HG03575 (cell line): ENCODE results near the gene CRYBA1.
"Not testable (repeated sequence)": the region's sequence is repeated elsewhere in the genome, so short reads cannot be mapped to it uniquely, and the experiment has no call there.

Experiments
- ATAC-seq: cut with Tn5 transposase; IDR thresholded peaks from one replicate; pipeline ENCODE4 v1.9.1; 2021; ENCODE audit not compliant: unreplicated experiment, insufficient number of reproducible peaks, low FRiP score; ENCODE audit errors: extremely low read depth

Gene CRYBA1, protein sequence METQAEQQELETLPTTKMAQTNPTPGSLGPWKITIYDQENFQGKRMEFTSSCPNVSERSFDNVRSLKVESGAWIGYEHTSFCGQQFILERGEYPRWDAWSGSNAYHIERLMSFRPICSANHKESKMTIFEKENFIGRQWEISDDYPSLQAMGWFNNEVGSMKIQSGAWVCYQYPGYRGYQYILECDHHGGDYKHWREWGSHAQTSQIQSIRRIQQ

DNA sequence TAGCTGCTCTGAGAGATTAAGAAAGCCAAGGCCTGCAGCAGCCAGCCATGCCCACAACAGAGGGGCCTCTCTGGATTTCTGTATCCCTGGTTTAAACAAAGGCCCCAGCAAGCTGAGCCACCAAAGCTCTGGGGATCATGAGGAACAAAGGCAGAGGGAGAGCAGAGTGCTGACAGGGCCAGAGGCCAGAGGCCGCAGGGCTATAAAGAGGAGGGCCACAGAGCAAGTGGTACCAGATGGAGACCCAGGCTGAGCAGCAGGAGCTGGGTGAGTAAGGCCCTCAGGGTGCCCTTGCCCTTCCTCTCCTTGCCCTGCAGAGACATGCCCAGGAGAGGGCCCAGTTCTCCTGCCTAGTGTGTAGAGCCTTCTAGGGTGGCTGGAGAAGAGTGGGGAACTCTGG lies at the start of gene CRYBA1:
Gene CRYBA1, plus strand, starts transcription at position 232 of the 400 bp plus-strand sequence. Its CDS starts 5 bp downstream, at position 237.
- ATAC-seq: no peak

DNA sequence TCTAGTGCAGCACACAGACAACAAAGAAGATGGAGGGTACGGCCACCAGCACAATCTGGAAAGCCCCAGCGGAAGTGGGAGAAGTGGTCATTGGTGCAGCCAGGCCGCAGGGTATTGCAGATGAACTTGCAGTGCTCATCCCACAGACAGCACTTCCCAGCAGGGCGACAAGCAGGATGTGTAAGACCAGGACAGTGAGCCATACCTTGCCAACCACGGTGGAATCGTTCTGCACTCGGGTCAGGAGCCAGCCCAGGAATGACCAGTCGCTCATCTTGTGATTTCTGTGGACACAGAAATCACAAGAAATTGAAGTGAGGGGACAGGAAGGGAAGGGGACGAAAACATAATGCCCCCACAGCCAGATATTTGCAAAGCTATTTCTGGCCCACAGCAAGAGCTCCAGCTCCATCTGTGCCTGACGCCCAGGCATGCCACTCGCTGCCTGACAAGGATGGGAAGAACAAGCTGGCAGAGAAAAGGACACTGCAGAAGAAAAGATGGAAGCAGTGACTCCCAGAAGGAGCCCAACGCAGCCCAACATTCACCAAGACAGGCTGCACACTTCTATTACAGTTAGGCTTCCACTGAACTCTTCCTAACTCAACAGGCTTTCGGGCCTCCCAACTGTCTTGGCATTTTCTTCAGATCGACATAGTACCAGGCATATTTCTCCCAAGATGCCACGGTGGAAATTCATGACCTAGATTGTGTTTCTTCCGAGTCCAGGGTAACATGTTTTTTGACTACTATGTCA lies 49.0 kb upstream of the CRYBA1 start:
- ATAC-seq: no peak

DNA sequence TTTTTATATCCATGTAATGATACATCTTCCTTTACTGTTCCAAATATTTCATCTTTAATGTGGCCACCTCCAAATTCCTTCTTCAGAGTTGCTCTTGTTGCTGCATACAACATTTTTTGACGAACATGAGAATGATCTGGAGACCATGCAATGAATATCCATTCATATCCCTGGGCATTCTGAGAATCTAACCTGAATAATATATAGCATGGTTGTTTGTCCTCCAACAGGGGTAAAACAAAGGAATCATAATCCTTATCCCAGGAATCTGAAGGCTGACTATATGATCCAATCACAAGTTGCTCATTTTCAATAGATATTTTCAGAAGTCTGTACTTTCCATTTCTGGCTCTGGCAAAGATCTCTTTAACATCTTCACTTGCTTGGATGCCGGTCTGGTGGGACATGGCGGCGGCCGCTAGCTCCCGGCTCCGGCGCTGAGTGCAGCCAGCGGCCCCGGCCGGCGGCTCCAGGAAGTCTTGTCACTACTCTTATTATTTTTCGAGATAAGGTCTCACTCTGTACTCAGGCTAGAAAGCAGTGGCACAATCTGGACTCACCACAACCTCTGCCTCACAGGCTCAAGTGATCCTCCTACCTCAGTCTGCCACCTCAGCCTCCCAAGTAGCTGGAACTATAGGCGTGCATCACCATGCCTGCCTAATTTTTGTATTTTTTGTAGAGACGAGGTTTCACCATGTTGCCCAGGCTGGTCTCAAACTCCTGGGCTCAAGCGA lies 42.4 kb upstream of the CRYBA1 start:
- not testable (repeated sequence) for ATAC-seq

DNA sequence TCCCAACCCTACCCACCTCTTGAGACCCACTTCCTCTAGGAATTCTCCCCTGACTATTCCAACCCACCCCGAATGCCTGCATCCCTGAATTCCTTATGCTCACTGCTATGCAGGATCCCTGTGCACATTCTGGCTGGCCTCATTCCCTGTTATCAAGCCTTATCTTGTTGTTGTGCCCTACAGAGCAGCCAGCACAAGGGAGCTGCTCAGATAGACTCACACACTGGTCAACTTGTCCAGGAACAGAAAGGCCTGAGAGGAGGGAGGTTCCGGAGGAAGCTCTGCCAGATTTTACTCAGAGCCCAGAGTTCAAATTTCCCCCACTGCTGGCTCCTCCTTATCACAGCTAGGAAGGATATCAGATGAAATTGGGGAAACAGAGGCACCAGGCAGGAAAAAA lies 41.6 kb upstream of the CRYBA1 start:
- no peak for ATAC-seq

DNA sequence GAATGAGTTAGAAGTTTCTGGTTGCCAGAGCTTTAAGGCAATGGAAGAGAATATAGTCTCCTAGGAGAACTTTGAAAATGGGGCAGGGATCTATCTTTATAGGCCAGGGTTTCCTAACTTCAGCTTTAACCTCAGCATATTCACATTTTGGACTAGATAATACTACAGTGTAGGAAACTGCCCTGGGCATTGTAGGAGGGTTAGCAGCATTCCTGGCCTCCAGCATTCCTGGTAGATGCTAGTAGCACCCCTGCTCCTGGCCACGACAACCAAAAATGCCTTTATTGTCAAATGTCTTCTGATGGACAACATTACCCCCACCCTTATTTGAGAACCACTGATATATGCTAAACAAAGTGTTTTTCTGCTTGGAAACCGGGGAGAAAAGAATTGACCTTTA lies 38.7 kb upstream of the CRYBA1 start:
- no peak for ATAC-seq

DNA sequence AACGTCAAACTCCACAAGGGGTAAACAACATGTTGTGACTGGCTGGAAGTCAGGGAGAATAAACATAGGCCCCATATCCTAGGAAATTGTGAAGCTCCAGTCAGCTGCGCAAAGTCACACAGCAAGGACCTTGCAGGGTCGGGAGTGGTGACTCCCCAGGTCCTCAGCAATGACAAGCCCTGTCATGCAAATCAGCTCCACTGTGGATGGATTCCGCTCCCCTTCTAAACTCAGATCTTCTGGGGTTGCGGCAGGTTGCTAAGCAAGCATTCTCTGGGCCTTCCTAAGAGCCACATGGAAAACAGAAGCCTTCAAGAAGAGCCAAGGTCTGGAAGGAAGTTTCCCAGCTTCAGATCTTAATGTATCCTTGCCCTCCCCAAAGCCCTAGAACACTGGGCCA lies 37.6 kb upstream of the CRYBA1 start:
- ATAC-seq: no peak

DNA sequence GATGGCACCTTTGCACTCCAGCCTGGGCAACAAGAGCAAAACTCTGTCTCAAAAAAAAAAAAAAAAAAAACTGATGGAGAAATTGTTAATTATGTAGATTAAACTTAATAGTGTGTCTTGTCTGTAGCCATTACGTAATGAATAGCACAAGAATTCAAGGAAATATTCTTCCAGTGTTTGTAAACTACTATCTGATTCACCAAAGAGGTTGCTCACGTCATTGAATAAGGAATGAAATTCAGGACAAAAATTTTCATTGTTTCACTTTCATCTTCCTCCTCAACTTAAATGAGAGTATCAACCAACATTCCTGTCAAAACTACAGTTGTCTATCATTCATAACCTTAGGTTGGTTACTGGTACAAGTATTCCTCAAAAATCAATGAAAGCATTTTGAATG lies 35.8 kb upstream of the CRYBA1 start:
- no peak for ATAC-seq

DNA sequence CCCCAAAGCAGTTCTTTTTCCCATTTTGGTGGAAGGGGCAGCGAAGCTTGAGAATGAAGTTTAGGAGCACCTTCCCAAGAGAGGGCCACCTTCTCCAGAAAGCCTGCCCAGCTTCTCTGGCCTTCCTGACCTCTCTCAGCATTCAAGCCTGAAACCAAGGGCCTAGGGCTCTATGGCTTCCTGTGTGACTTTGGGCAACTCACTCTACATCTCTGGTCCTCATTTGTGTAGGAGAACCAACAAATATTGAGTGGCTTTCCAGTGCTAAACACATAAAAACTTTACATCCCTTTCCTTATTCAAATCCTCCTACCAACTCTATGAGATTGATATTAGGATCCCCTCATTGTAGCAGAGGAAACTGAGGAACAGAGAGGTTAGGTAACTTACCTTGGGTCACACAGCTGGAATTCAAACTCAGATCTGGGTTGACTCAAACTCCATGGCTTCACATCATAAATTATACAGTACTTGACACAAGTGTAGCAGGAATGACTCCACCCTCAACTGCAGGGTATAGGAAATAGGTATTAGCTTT lies 34.5 kb upstream of the CRYBA1 start:
- no peak for ATAC-seq

DNA sequence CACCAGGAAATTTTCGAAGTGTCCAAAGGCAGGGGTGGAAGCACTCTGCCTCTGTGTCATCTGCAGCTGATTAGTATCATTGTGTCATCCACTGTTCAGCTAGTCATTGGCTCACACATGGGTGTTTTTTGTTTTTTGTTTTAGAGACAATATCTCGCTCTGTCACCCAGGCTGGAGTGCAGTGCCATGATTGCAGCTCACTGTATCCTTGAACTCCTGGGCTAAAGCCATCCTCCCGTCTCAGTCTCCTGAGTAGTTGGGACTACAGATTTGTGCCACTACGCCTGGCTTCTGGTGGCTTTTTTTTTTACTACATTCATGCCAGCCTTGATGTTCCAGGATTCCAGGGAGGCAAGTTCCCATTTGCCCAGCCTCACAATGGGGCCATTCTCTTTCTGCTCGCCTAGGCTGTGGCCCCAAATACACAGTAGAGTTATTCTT lies 34.0 kb upstream of the CRYBA1 start:
- ATAC-seq: no peak

DNA sequence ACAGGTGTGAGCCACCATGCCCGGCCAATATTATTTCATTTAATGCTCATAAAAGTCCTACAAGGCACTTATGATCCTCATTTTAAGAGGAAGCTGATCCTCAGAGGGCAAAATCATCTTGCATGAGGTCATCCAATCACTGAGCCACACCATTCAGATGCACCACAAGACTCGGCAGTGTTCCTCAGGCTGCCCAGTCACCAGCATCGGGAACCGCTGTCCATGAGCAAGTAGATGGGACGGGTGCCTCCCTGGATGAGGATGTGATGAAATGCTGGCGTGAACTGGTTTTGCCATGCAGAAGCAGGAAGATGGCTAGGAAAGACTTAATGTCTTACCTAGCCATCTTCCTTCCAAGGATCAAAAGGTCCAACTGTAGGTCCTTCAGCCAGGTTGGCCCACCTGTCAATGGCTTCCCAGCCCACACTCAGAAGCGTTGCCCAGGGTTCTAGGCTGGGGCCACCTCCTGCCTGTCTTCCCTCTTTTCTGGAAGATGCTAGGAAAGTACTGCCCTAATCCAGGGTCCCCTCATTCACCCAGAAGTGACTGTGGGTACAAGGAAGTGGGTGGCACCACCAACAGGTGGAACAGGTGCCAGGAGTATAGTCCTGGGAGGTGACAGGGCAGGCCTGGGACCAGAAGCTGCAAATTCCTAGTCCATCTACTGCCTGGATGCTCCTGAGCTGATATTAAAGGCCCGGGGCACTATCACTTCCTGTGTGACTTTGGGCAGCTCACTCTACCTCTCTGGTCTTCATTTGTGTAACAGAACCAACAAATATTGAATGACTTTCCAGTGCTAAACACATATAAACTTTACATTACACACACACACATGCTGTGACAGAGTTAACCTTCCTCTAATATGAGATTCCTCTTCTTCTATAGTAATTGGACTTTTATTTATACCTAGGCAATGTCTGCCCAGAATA lies 32.2 kb upstream of the CRYBA1 start:
- ATAC-seq: no peak

DNA sequence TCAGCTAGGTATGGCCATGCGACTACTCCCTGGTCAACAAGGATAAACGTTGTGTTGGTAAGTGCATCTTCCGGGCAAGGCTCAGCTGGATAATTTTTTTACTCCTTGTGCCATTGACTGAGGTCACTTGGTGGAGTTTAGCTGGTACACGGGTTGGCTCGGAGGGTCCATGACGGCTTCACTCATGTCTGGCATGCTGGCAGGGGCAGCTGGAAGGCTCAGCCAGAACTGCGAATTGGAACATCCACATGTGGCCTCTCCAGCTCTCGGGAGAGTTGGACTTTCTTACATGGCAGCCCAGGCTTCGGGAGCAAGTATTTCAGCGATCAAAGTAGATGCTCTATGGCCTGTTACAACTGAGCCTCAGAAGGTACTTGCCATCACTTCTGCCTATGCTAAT lies 31.5 kb upstream of the CRYBA1 start:
- no peak for ATAC-seq

DNA sequence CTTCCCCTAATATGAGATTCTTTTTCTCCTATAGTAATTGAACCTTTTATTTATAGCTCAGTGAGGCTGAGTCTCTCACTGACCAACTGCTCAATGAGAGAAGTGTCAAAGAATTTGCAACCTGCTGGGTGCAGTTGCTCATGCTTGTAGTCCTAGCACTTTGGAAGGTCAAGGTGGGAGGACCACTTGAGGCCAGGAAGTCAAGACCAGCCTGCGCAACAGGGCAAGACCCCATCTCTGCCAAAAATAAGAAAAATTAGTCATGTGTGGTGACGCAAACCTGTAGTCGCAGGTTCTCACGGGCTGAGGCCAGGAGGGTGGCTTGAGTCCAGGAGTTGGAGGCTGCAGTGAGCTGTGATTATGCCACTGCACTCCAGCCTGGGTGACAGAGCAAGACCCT lies 30.9 kb upstream of the CRYBA1 start:
- ATAC-seq: no peak

DNA sequence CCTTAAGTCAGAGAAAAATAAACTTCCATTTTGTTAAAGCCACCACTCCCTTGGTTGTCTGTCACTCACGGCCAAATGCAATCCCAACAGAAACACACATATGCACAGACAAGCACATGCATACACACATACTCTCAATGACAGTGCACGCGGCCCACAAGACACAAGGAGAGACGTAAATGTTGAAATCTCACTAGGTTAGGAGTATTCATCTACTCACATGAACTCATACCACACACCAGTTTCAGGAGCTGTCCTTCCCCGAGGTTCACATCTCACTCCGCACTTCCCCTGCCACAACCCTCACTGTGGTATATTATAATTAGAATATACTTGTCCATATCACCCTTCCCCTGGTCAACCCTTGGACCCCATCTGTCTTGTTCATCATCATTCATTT lies 30.5 kb upstream of the CRYBA1 start:
- ATAC-seq: no peak

DNA sequence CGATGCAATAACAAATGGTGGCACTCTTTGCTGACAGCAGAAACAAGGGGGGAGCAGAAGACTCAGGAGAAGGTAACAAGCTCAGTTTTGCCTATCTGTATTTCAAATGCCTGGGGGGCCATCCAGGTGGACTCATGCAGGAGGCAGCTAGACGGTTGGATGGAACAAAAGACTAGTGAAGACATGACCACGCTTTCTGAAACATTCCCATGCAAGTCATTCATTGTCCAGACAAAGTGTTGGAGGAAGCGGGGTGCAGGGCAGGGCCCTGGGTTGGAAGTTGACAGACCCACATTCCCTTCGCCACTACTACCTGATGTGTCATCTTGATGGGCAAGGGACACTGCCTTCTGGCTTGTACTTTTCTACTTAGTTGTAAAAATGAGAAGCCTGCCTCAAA lies 29.8 kb upstream of the CRYBA1 start:
- no peak for ATAC-seq

DNA sequence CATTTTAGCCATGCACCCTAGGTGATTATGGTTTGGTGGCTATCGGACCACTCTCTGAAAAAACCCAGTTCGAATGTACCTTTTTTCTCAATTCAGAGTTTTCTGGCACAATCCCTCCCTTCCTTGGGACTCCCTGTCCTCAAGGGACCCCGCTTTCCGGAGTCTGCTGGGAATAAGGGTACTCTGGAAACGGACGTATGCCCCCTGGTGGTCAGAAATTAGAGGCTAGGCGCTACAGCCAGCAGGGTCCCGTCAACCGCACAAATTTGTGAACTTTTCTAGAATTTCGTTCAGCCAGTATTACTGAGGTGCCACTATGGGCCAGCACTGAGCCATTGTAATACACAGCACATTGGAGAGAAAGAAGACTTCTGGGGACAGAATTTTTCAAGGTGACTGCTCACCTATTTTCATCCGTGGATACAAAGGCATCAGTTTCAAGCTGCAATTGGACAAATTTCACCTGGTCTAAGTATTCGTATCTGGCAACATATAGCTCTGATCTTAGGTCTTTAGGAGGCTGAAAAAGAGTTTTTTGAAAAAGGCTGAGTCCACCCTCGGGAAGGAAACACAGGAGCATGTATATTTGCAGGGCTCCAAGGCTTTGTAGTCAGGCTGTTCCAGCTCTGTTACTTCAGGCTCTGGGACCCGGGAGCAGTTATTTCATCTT lies 27.1 kb upstream of the CRYBA1 start:
- no peak for ATAC-seq

DNA sequence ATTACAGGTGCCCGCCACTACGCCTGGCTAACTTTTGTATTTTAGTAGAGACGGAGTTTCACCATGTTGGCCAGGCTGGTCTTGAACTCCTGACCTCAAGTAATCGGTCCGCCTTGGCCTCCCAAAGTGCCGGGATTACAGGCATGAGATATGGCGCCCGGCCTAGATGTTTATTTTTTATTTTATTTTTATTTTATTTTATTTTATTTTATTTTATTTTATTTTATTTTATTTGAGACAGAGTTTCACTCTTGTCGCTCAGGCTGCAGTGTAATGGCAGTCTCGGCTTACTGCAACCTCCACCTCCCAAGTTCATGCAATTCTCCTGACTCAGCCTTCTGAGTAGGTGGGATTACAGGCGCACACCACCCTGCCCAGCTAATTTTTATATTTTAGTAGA lies 25.3 kb upstream of the CRYBA1 start:
- ATAC-seq: not testable (repeated sequence)

DNA sequence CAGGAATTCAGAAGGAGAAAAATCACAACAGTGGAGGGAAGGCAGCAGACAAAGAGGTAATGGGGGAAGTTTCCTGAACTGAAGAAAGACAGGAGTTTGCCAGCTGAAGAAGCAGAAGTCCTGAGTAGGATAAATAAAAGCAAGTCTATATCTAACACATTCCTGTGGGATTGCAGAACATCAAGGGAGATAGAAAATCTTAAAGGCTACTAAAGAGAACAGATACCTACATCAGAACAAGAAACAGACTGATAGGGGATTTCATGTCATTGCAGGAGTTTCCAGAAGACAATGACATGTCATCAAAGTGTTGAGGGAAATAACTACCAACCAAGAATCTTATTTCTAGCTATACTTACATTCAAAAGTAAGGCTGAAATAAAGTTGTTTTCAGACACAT lies 21.3 kb upstream of the CRYBA1 start:
- ATAC-seq: no peak

DNA sequence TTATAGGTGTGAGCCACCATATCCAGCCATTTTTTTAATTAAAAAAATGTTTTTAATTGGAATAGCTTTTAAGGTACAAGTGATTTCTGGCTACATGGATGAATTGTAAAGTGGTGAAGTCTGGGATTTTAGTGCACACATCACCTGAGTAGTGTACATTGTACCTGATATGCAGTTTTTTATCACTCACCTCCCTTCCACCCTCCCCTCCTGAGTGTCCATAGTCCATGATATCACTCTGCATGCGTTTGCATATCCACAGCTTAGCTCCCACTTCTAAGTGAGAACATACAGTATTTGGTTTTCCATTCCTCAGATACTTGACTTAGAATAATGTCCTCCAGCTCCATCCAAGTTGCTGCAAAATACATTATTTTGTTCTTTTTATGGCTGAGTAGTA lies 13.4 kb upstream of the CRYBA1 start:
- no peak for ATAC-seq
